ENCODE measurements around the gene ROR1. TPM values are rescaled to one million over a fixed set of nuclear protein-coding genes. Genes with fewer than 3 reads are reported as not detected.

Gene ROR1
- total RNA-seq, 4 donors from 2014 or later: 10.6 to 21.7 (median 15.1) TPM

DNA sequence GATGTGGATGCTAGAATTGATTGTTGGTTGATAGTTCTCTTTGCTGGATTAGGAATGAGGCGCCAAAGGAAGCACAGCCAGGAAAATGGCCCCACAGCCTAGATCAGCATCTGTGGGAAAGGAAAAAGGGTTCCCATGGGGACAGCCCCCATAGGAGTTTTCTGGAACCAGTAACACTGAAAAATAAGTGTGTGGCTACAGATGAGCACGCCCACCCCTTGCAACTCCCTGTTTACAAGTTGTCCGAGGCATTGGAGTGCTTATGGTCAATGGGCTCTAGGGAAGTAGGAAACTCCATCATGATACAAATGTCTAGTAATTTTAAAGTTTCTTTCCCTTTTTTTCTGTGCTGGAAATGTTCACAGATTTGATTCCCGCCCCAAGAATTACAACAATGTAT lies 405.8 kb downstream of the ROR1 start:
- Histone ChIP-seq H3K4me1 (no peaks in the 10 kb centered on the region), H3K9me3 (no peaks in the 10 kb centered on the region), H3K36me3 (peaks cover 7% of the 10 kb centered on the region), H3K27ac (no peak overlapping the region), H3K4me3 (no peak overlapping the region), H3K27me3 (no peaks in the 10 kb centered on the region)
- TF ChIP-seq CTCF (IDR thresholded peaks at IDR 0.05) (no peak), POLR2AphosphoS5 (IDR thresholded peaks at IDR 0.05) (no peak)
- no peak for DNase-seq (ENCODE audit: low spot score in 2 of 2)
- WGBS: 82% methylated on average over 4 of the region's 4 CpGs

- WGBS: 91% methylated on average over 2 of the region's 2 CpGs
- no peak for DNase-seq (ENCODE audit: low spot score in 2 of 2)
- no peaks in the 10 kb centered on the region for H3K4me1 ChIP-seq
Observed at GRCh38 chr1:64182207-64182606, 408.4 kb downstream of the ROR1 start.

GRCh38 chr1:64183395-64184002 lies 409.7 kb downstream of the ROR1 start:
- H3K36me3 ChIP-seq: peaks cover under 1% of the 10 kb centered on the region
- no peaks in the 10 kb centered on the region for H3K9me3 ChIP-seq
- no peaks in the 10 kb centered on the region for H3K27me3 ChIP-seq
- WGBS: 65% methylated on average over 5 of the region's 5 CpGs
- no peak overlapping the region for H3K4me3 ChIP-seq
- no peak for DNase-seq (ENCODE audit: low spot score in 2 of 2)
- TF ChIP-seq POLR2A (IDR thresholded peaks at IDR 0.05) (no peak), EP300 (IDR thresholded peaks at IDR 0.05) (no peak)
- no peak overlapping the region for H3K27ac ChIP-seq
- no peaks in the 10 kb centered on the region for H3K4me1 ChIP-seq

More at GRCh38 chr1:64182207-64182606, 408.4 kb downstream of the ROR1 start:
- Histone ChIP-seq H3K9me3 (no peaks in the 10 kb centered on the region), H3K27me3 (no peaks in the 10 kb centered on the region), H3K4me3 (no peak overlapping the region), H3K27ac (no peak overlapping the region), H3K36me3 (peaks cover 7% of the 10 kb centered on the region)
- no peak for TF ChIP-seq EP300 (IDR thresholded peaks at IDR 0.05)
- no peak for TF ChIP-seq CTCF (IDR thresholded peaks at IDR 0.05)
- TF ChIP-seq POLR2AphosphoS5 (IDR thresholded peaks at IDR 0.05): no peak
- TF ChIP-seq POLR2A (IDR thresholded peaks at IDR 0.05): no peak

GRCh38 chr1:64184003-64184440 lies 410.2 kb downstream of the ROR1 start:
- H3K27ac ChIP-seq: no peak overlapping the region
- no peak for DNase-seq (ENCODE audit: low spot score in 2 of 2)

DNA sequence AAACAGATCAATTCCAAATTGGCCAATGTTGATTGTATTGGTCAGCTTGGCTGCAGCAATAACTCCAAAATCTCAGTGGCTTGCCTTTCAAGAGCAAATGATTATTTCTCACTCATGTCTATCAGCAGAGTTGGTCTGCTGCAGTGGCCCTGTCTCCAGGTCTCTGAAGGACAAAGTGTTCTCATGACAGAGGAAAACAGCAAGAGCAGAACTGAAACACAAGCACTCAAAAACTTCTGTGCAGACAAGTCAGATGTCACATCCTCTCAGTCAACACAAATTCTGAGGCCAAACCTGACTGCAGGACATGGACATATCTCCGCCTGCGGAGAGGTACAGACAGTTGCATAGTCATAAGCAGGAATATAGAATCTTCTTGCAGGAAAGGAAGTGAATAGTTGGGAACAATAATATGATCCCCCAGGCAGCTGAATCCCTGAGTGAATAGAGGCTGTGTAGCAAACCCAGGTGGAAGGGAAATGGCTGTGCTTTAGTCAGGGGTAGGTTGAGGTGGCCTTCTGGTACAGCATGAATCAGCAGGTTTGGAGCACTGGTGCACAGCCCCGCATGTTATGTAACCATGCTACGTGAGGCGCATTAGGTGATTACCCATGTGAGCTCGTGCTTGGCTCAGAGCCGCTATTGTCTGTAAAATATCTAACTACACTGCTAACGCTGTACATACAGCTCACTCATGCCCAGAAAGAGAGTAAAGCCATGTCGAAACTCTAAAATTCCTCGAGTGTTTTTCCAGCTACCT lies 412.5 kb downstream of the ROR1 start:
- no peaks in the 10 kb centered on the region for H3K9me3 ChIP-seq
- H3K27me3 ChIP-seq: no peaks in the 10 kb centered on the region
- H3K4me1 ChIP-seq: no peaks in the 10 kb centered on the region
- 76% methylated on average over 10 of the region's 10 CpGs for WGBS
- no peak for TF ChIP-seq POLR2A (IDR thresholded peaks at IDR 0.05)
- no peak for TF ChIP-seq CTCF (IDR thresholded peaks at IDR 0.05)
- no peak for TF ChIP-seq EP300 (IDR thresholded peaks at IDR 0.05)
- no peak for TF ChIP-seq POLR2AphosphoS5 (IDR thresholded peaks at IDR 0.05)
- H3K4me3 ChIP-seq: no peak overlapping the region
- no peak for DNase-seq (ENCODE audit: low spot score in 2 of 2)
- H3K36me3 ChIP-seq: no peaks in the 10 kb centered on the region
- no peak overlapping the region for H3K27ac ChIP-seq

More at GRCh38 chr1:64184003-64184440, 410.2 kb downstream of the ROR1 start:
- Histone ChIP-seq H3K4me1 (no peaks in the 10 kb centered on the region), H3K9me3 (no peaks in the 10 kb centered on the region), H3K4me3 (no peak overlapping the region), H3K27me3 (no peaks in the 10 kb centered on the region), H3K36me3 (no peaks in the 10 kb centered on the region)
- 59% methylated on average over 5 of the region's 5 CpGs for WGBS
- TF ChIP-seq CTCF (IDR thresholded peaks at IDR 0.05) (no peak), EP300 (IDR thresholded peaks at IDR 0.05) (no peak), POLR2AphosphoS5 (IDR thresholded peaks at IDR 0.05) (no peak), POLR2A (IDR thresholded peaks at IDR 0.05) (no peak)

All from suprapubic skin (tissue), 4 donors.